Esophagus muscularis mucosa (tissue), 4 donors: ENCODE data around the gene AKAP13.

Experiments
- CTCF ChIP-seq, 3 experiments: fragments of 200-600 bp in 2 of 3; fragments of 450-650 bp in 1 of 3; sonication (generic) in 2 of 3; IDR thresholded peaks; one replicate each; pipeline ENCODE4 v1.5.1; 2017 to 2019; ENCODE audit warnings: antibody characterized with exemption in 3 of 3, mild to moderate bottlenecking in 2 of 3, moderate library complexity in 1 of 3
- EP300 ChIP-seq: sonication (generic); formaldehyde crosslinking; IDR thresholded peaks from one replicate; pipeline ENCODE4 v1.6.1; 2017; ENCODE audit warnings: antibody characterized with exemption
- POLR2A ChIP-seq: fragments of 450-650 bp; IDR thresholded peaks from one replicate; pipeline ENCODE4 v1.6.1; 2017; ENCODE audit warnings: antibody characterized with exemption, moderate library complexity, mild to moderate bottlenecking, low read depth

GRCh38 chr15:85563731-85564130, 183.3 kb downstream of the AKAP13 start:
- TF ChIP-seq EP300, result no peak
- no peak for TF ChIP-seq CTCF (IDR thresholded peaks at IDR 0.05)
- no peak for TF ChIP-seq POLR2A
